ENCODE results near the gene KRT8.

KRT8 gene

DNA sequence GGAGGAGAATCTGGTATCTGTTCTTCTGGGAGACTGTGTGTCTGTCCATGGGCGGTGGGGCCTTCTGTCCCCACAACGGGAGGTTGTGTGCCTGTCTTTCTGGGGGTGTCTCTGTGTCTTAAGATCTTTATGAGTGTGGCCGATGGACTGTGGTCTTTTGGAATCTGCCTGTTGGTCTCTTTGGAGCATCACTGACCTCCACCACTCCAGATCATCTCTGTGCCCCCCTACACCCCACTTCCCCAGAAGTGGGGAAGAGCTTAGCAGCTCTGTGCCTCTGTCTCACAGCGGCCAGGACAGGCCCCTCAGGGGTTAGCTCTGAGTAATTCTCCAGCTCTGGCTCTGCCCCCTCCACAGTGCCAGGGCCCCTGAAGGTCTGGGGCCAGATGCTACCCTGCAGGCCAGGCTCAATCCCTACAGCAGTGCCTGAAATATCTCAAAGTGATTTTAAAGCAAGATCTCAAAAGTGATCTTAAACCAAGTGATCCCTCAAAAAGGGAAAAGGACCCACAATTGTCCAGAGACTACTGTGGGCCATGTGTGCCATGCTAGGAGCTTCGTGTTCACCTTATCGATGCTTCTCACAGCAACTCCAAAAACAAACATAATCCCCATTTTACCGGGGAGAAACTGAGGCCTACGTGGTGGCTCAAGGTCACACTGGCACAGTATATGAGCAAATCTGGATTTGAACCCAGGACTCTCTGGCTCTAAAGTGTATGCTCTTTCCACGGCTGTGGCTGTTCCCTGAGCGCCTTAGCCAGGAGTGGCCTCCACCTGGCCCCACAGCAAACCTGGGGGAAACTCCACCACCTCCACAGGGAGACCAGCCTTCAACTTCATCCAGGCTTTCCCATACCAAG lies 30.1 kb downstream of the KRT8 start:
- no peak for DNase-seq (ENCODE audit: low spot score)
- Histone ChIP-seq H3K27ac (peak overlapping the region; percentile 61 to 84), H3K4me3 (peak overlapping the region; percentile 74)
- TF ChIP-seq, protein P1, sequence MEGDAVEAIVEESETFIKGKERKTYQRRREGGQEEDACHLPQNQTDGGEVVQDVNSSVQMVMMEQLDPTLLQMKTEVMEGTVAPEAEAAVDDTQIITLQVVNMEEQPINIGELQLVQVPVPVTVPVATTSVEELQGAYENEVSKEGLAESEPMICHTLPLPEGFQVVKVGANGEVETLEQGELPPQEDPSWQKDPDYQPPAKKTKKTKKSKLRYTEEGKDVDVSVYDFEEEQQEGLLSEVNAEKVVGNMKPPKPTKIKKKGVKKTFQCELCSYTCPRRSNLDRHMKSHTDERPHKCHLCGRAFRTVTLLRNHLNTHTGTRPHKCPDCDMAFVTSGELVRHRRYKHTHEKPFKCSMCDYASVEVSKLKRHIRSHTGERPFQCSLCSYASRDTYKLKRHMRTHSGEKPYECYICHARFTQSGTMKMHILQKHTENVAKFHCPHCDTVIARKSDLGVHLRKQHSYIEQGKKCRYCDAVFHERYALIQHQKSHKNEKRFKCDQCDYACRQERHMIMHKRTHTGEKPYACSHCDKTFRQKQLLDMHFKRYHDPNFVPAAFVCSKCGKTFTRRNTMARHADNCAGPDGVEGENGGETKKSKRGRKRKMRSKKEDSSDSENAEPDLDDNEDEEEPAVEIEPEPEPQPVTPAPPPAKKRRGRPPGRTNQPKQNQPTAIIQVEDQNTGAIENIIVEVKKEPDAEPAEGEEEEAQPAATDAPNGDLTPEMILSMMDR (IDR thresholded peaks at IDR 0.05), result no peak

DNA sequence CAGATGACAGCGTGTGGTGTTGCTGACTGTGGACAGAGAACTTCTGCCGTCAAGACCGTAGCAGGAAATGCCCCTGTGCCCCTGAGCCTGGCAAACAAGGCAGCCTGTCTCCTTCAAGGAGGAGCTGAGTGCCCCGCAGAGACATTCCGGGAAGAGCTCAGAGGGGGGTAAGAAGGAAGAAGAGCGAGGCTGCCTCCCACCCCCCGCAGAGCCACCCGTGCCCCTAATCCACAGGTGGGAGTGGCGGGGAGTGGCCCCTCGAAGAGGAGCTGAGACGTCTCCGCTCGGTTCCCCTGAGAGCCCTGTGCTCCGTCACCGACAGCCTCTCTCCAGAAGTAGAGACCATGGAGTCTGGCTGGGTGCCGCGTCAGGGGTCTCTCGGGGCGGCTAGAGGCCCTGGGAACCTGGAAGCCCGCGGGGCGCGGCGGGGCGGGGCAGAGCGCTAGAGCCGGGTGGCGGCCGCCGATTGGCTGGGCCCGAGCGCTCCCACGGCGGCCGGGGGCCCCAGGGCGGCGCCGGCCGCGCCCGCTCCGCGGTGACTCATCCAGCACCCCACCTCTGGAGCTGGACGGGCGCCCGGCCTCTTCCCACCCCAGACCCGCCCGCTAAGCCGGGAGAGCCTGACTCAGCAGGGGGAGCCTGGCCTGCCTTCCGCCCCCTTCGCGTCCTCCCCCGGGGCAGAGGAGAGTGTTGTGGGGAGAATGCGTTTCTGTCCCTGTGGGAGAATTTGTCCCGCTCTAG lies 30.9 kb downstream of the KRT8 start:
- TF ChIP-seq, protein P1 (IDR thresholded peaks at IDR 0.05), result no peak
- DNase-seq (ENCODE audit: low spot score), result peak; percentile 91

DNA sequence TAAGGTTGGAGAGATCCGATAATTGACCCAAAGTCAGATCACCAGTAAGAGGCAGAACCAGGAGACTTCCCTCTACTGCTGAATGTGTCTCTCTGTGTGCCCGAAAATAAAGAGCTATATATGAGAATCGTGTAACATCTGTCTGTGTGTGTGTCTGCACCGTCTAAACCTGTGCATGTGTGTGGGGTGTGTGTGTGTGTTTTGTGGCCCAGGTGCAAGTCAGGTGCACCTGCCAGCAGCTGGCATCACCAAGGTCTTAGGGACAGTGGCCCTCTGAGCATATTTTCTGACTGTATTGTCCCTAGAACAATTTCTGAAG lies 31.4 kb downstream of the KRT8 start:
- H3K4me3 ChIP-seq, result peak overlapping the region; percentile 74
- no peak for DNase-seq (ENCODE audit: low spot score)
- peak overlapping the region; percentile 61 to 84 for H3K27ac ChIP-seq
- TF ChIP-seq, protein P1 (IDR thresholded peaks at IDR 0.05), result no peak

More for the DNA sequence above, 30.9 kb downstream of the KRT8 start:
- H3K4me3 ChIP-seq, result peak overlapping the region; percentile 74
- H3K27ac ChIP-seq, result peak overlapping the region; percentile 61 to 84

DNA sequence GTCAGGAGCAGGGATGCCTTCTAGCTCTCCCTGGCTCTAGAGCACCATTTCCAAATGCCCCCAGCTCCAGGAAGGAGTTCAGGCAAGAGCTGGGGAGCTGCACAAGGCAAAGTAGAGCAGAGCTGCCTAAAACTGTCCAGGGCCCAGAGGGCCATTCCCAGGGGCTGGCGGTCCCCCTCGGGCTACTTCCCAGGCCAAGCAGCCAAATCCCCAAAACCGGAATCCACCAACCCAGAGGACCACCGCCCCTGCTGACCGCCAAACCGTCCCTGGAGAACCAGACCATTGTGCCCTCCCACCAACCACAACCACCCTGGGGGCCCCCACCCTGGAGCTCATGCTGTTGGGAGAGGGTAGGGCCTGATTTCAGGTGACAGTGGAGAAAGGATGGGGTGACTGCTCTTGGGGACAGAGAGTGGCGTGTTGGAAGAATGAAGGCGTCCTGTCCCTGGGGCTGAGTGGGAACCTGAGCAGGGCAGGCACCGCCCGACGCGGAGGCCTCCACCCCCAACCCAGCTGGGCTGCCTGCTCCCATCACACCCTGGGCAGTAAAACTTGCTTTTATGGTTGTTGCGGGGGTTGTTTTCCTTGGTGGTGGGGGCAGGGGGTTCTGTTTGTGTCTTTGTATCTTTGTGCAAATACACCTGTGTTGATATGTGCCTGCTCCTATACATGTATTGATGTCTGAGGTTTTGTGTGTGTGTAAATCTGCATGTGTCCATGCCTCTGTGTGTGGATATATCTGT lies 32.1 kb downstream of the KRT8 start:
- no peak for DNase-seq (ENCODE audit: low spot score)
- TF ChIP-seq, protein P1 (IDR thresholded peaks at IDR 0.05), result no peak
- Histone ChIP-seq H3K4me3 (no peak overlapping the region), H3K27ac (peak overlapping the region in 1 of 2 donors; percentile 84)

DNA sequence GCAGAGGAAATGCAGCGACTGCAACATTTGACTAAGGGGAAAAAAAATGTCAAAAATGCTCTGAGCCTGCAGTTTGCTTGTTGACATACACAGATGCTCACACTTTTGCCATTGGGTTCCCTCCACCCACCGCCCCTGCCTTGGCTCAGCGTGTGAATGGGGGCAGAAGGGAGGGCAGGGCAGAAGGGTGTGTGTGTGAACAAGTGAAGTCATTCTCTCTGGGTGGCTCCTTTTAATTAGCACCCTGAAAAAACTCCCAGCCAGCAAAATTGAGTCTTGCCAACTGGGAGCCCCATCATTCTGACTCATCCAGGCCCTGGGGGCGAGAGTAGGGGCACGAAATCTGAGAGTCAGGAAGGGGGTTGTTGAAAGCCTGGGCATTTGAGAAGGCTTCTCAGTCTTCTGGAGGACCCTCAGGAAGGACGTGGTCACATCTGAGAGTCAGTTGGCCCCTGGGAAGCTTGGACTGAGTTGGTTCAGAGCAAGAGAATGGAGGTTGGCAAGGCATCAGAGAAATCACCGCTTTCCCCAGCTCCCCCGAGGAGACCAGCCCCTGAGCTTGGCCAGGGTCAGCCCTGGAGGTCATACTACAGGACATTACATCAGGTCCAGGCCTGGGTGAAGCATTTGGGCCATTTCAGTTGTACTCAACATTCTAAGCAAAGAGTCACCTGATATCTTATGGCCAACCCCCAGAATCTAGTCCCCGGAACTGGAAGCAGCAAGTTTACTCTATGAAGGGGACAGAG lies 33.4 kb downstream of the KRT8 start:
- peak overlapping the region; percentile 48 to 84 for H3K27ac ChIP-seq
- H3K4me3 ChIP-seq, result no peak overlapping the region
- no peak for DNase-seq (ENCODE audit: low spot score)
- TF ChIP-seq, protein P1 (IDR thresholded peaks at IDR 0.05), result no peak

Measured in coronary artery (tissue), 2 donors.